ENCODE measurements around the gene STARD3. TPM values are rescaled to one million over a fixed set of nuclear protein-coding genes. Genes with fewer than 3 reads are reported as not detected.

STARD3 gene
- total and polyA plus RNA-seq, 7 donors: 21.0 to 59.2 (median 37.0) TPM

- no peak for DNase-seq
- no peak overlapping the region for H3K4me3 ChIP-seq
- no peaks in the 10 kb centered on the region for H3K9me3 ChIP-seq
- no peaks in the 10 kb centered on the region for H3K36me3 ChIP-seq
- peaks cover 52 to 100% (median 91%) of the 10 kb centered on the region in 3 donors for H3K27me3 ChIP-seq
- peaks cover 0 to 18% (median 14%) of the 10 kb centered on the region in 4 donors for H3K4me1 ChIP-seq
- TF ChIP-seq EP300 (IDR thresholded peaks at IDR 0.05) (no peak), POLR2A (IDR thresholded peaks at IDR 0.05) (no peak), POLR2AphosphoS5 (IDR thresholded peaks at IDR 0.05) (no peak)
- TF ChIP-seq, protein P1, sequence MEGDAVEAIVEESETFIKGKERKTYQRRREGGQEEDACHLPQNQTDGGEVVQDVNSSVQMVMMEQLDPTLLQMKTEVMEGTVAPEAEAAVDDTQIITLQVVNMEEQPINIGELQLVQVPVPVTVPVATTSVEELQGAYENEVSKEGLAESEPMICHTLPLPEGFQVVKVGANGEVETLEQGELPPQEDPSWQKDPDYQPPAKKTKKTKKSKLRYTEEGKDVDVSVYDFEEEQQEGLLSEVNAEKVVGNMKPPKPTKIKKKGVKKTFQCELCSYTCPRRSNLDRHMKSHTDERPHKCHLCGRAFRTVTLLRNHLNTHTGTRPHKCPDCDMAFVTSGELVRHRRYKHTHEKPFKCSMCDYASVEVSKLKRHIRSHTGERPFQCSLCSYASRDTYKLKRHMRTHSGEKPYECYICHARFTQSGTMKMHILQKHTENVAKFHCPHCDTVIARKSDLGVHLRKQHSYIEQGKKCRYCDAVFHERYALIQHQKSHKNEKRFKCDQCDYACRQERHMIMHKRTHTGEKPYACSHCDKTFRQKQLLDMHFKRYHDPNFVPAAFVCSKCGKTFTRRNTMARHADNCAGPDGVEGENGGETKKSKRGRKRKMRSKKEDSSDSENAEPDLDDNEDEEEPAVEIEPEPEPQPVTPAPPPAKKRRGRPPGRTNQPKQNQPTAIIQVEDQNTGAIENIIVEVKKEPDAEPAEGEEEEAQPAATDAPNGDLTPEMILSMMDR (IDR thresholded peaks at IDR 0.05): no peak
- intact Hi-C loops (cut with DNase I): no loop called here
- H3K27ac ChIP-seq: no peak overlapping the region
- WGBS, 2 donors: 3 to 5% methylated on average over 17 of the region's 17 CpGs
Observed at GRCh38 chr17:39598630-39599003, 38.3 kb upstream of the STARD3 start.

GRCh38 chr17:39599004-39599664 is 37.8 kb upstream of the STARD3 start:
- Histone ChIP-seq H3K4me1 (peaks cover 0 to 20% (median 16%) of the 10 kb centered on the region in 4 donors), H3K9me3 (no peaks in the 10 kb centered on the region), H3K4me3 (no peak overlapping the region), H3K27ac (no peak overlapping the region), H3K36me3 (no peaks in the 10 kb centered on the region), H3K27me3 (peaks cover 57 to 100% (median 96%) of the 10 kb centered on the region in 3 donors)
- no peak for DNase-seq
- 2 to 3% methylated on average over 36 of the region's 36 CpGs for WGBS, 2 donors
- intact Hi-C loops (cut with DNase I): no loop called here
- TF ChIP-seq, protein P1 (IDR thresholded peaks at IDR 0.05): no peak
- TF ChIP-seq POLR2A (IDR thresholded peaks at IDR 0.05) (no peak), EP300 (IDR thresholded peaks at IDR 0.05) (no peak), POLR2AphosphoS5 (IDR thresholded peaks at IDR 0.05) (no peak)

GRCh38 chr17:39599665-39600231 is 37.2 kb upstream of the STARD3 start:
- no peak overlapping the region for H3K27ac ChIP-seq
- DNase-seq: no peak
- TF ChIP-seq, protein P1 (IDR thresholded peaks at IDR 0.05): no peak
- TF ChIP-seq EP300 (IDR thresholded peaks at IDR 0.05) (no peak), POLR2AphosphoS5 (IDR thresholded peaks at IDR 0.05) (no peak), POLR2A (IDR thresholded peaks at IDR 0.05) (no peak)
- no peaks in the 10 kb centered on the region for H3K36me3 ChIP-seq
- WGBS, 2 donors: 6 to 7% methylated on average over 28 of the region's 28 CpGs
- intact Hi-C loops (cut with DNase I): no loop called here
- peaks cover 60 to 100% (median 98%) of the 10 kb centered on the region in 3 donors for H3K27me3 ChIP-seq
- no peaks in the 10 kb centered on the region for H3K9me3 ChIP-seq
- H3K4me1 ChIP-seq: peaks cover 0 to 23% (median 19%) of the 10 kb centered on the region in 4 donors
- no peak overlapping the region for H3K4me3 ChIP-seq

- Histone ChIP-seq H3K4me1 (peaks cover 0 to 30% (median 26%) of the 10 kb centered on the region in 4 donors), H3K27ac (no peak overlapping the region), H3K4me3 (no peak overlapping the region), H3K9me3 (no peaks in the 10 kb centered on the region), H3K36me3 (no peaks in the 10 kb centered on the region), H3K27me3 (peaks cover 67 to 100% (median 98%) of the 10 kb centered on the region in 3 donors)
- 5 to 7% methylated on average over 13 of the region's 13 CpGs for WGBS, 2 donors
- intact Hi-C loops (cut with DNase I): no loop called here
- no peak for DNase-seq
- no peak for TF ChIP-seq POLR2A (IDR thresholded peaks at IDR 0.05)
- TF ChIP-seq, protein P1 (IDR thresholded peaks at IDR 0.05): no peak
- no peak for TF ChIP-seq EP300 (IDR thresholded peaks at IDR 0.05)
- no peak for TF ChIP-seq POLR2AphosphoS5 (IDR thresholded peaks at IDR 0.05)
Observed at GRCh38 chr17:39600288-39600996, 36.5 kb upstream of the STARD3 start.

All from sigmoid colon (tissue), 7 donors.